CD14-positive monocyte (primary cell): ENCODE results near the gene RAB44. TPM values are rescaled to one million over a fixed set of nuclear protein-coding genes. Genes with fewer than 3 reads are reported as not detected.

Source experiments
- DNase-seq, 3 donors: peaks; one replicate each; pipeline ENCODE4 v3.0.0-alpha.2; 2011 to 2022
- H2AFZ ChIP-seq: 2 replicates; pipeline ENCODE4 v1.6.0; 2012; ENCODE audit warnings: mild to moderate bottlenecking, low read depth, low read length, inconsistent platforms; ENCODE audit not compliant: insufficient read depth, poor library complexity, severe bottlenecking
- H3K27ac ChIP-seq, 2 donors: 1 replicate in 1 of 2; 2 replicates in 1 of 2; pipeline ENCODE4 v1.5.1; 2012 to 2013; ENCODE audit warnings: low read length in 2 of 2, control low read depth in 1 of 2, inconsistent platforms in 1 of 2, low read depth in 1 of 2, mild to moderate bottlenecking in 1 of 2
- H3K27me3 ChIP-seq, 2 donors: one replicate each; pipeline versions ENCODE4 v1.6.0 to v1.6.1; 2011 to 2013; ENCODE audit warnings: low read length in 2 of 2; ENCODE audit not compliant: control insufficient read depth in 2 of 2, insufficient read depth in 2 of 2
- H3K36me3 ChIP-seq, 2 donors: replicated peaks in 1 of 2; 1 replicate in 1 of 2; 2 replicates in 1 of 2; pipeline versions ENCODE4 v1.5.1 to v1.6.1; 2012 to 2013; ENCODE audit warnings: low read length in 2 of 2, control low read depth in 1 of 2, inconsistent platforms in 1 of 2, mild to moderate bottlenecking in 1 of 2; ENCODE audit not compliant: insufficient read depth in 2 of 2, control insufficient read depth in 1 of 2
- H3K4me1 ChIP-seq, 2 donors: 1 replicate in 1 of 2; 2 replicates in 1 of 2; pipeline versions ENCODE4 v1.5.1 to v1.6.1; 2012 to 2013; ENCODE audit warnings: low read length in 2 of 2, control low read depth in 1 of 2, inconsistent platforms in 1 of 2, mild to moderate bottlenecking in 1 of 2, moderate library complexity in 1 of 2; ENCODE audit not compliant: insufficient read depth in 2 of 2, control insufficient read depth in 1 of 2
- H3K4me2 ChIP-seq: replicated peaks from 2 replicates; pipeline ENCODE3; 2012; ENCODE audit warnings: low read length, moderate library complexity, mild to moderate bottlenecking; ENCODE audit not compliant: poor library complexity, severe bottlenecking; ENCODE audit errors: extremely low read depth
- H3K4me3 ChIP-seq, 3 experiments: fragments of 200-600 bp in 1 of 3; sonication (generic) in 1 of 3; replicated peaks in 1 of 3; 1 replicate in 2 of 3; 2 replicates in 1 of 3; pipeline ENCODE4 v1.5.1; 2011 to 2013; ENCODE audit warnings: low read length in 3 of 3, mild to moderate bottlenecking in 3 of 3, control low read depth in 2 of 3, low read depth in 2 of 3, inconsistent platforms in 1 of 3, moderate library complexity in 1 of 3
- H3K79me2 ChIP-seq: 2 replicates; pipeline ENCODE4 v1.6.0; 2012; ENCODE audit warnings: mild to moderate bottlenecking, control low read depth, inconsistent platforms, low read length, moderate library complexity; ENCODE audit not compliant: insufficient read depth
- H3K9ac ChIP-seq: 2 replicates; pipeline ENCODE4 v1.6.0; 2017; ENCODE audit warnings: low read length, mild to moderate bottlenecking; ENCODE audit not compliant: insufficient read depth, poor library complexity, severe bottlenecking
- H3K9me3 ChIP-seq, 2 donors: replicated peaks in 1 of 2; 1 replicate in 1 of 2; 2 replicates in 1 of 2; pipeline versions ENCODE4 v1.5.1 to v1.6.1; 2012 to 2013; ENCODE audit warnings: low read length in 2 of 2, control low read depth in 1 of 2; ENCODE audit not compliant: control insufficient read depth in 1 of 2, insufficient read depth in 1 of 2
- H4K20me1 ChIP-seq: 2 replicates; pipeline ENCODE4 v1.6.0; 2012; ENCODE audit warnings: mild to moderate bottlenecking, low read length, control low read depth, moderate library complexity; ENCODE audit not compliant: insufficient read depth
- H3K27ac Mint-ChIP-seq, 7 donors: one replicate each; pipeline ENCODE4 v1.8.0; 2020; ENCODE audit warnings: mild to moderate bottlenecking in 7 of 7, mixed read lengths in 7 of 7, moderate library complexity in 6 of 7, inconsistent platforms in 2 of 7
- H3K27me3 Mint-ChIP-seq, 3 donors: one replicate each; pipeline ENCODE4 v1.8.0; 2021 to 2022; ENCODE audit warnings: low read depth in 3 of 3, mild to moderate bottlenecking in 3 of 3, mixed read lengths in 3 of 3, moderate library complexity in 3 of 3, inconsistent platforms in 1 of 3
- H3K36me3 Mint-ChIP-seq, 2 donors: one replicate each; pipeline ENCODE4 v1.8.0; 2020; ENCODE audit warnings: mixed read lengths in 2 of 2, inconsistent platforms in 1 of 2, mild to moderate bottlenecking in 1 of 2
- H3K4me1 Mint-ChIP-seq: one replicate; pipeline ENCODE4 v1.8.0; 2020; ENCODE audit warnings: mild to moderate bottlenecking, mixed read lengths
- H3K4me3 Mint-ChIP-seq, 2 donors: one replicate each; pipeline ENCODE4 v1.8.0; 2020; ENCODE audit warnings: mild to moderate bottlenecking in 2 of 2, mixed read lengths in 2 of 2, moderate library complexity in 1 of 2
- H3K9me3 Mint-ChIP-seq, 7 donors: one replicate each; pipeline ENCODE4 v1.8.0; 2020 to 2022; ENCODE audit warnings: mixed read lengths in 7 of 7, mild to moderate bottlenecking in 6 of 7, moderate library complexity in 6 of 7, inconsistent platforms in 2 of 7
- CTCF ChIP-seq: fragments of 200-600 bp; IDR thresholded peaks from one replicate; pipeline ENCODE4 v1.8.0; 2022; ENCODE audit warnings: antibody characterized with exemption, mild to moderate bottlenecking
- WGBS: methylation state at CpG from one replicate; pipeline ENCODE4 v1.1.5; 2013; ENCODE audit warnings: missing lambda C conversion rate; ENCODE audit not compliant: insufficient coverage; 5-methylcytosine and 5-hydroxymethylcytosine counted together
- intact Hi-C, 2 donors: fragments of 100-400 bp; cut with micrococcal nuclease; formaldehyde crosslinking; loops; one replicate each; pipeline versions ENCODE4 v1.15.0 to v1.15.1; 2023
- polyA plus RNA-seq, 3 donors: library from polyadenylated mRNA; depleted of rRNA in 1 of 3; unstranded in 2 of 3; stranded (reverse) in 1 of 3; fragments of 300-500 nt in 2 of 3; fragments of >200 nt in 1 of 3; fragmentation: Illumina TruSeq in 2 of 3; gene quantifications; 1 replicate in 2 of 3; 2 replicates in 1 of 3; pipeline ENCODE4 v1.2.3, GENCODE V29; 2012 to 2021

RAB44 gene
- polyA plus RNA-seq, 3 donors = 1.5 to 18.0 (median 1.9) TPM

GRCh38 chr6:36698196-36698595 is 570 bp downstream of the RAB44 start:
- peaks cover 4% of the 10 kb centered on the region for H4K20me1 ChIP-seq
- peak overlapping the region; percentile 88 to 98 (median 96) for H3K27ac Mint-ChIP-seq

DNA sequence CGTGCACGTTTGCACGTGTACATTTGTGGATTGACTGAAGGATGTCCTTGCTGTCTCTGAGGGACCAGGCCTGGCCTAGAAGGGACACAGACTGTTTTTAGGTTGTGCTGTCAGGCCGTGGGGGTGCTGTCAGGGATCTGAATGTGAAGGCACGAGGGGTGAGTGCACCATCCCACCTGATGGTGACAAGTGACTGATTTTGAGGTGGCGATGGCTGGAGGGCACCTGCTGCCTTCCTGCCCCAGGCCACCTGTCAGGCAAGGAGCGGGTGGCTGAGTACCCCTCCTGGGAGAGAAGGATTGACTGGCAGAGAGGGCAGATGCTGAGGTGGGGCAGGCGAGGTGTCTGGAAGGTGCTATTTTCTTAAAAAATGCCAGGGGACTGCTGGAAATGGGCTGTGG is 1.2 kb downstream of the RAB44 start:
- H3K27ac ChIP-seq = peak overlapping the region; percentile 59 to 85
- Mint-ChIP-seq H3K27ac (peak overlapping the region; percentile 88 to 98 (median 96)), H3K4me1 (peaks cover 70% of the 10 kb centered on the region), H3K36me3 (peaks cover 10 to 18% of the 10 kb centered on the region in 2 donors), H3K27me3 (peaks cover 0 to 1% (median 0%) of the 10 kb centered on the region in 3 donors), H3K4me3 (peak overlapping the region; percentile 82 to 90), H3K9me3 (peaks cover 0 to 7% (median 0%) of the 10 kb centered on the region in 7 donors)
- no peak for TF ChIP-seq CTCF
- peaks cover 72% of the 10 kb centered on the region for H3K79me2 ChIP-seq
- H3K9ac ChIP-seq = peak overlapping the region; percentile 48
- H3K27me3 ChIP-seq = no peaks in the 10 kb centered on the region
- peak overlapping the region in 1 of 3 experiments; percentile 76 for H3K4me3 ChIP-seq
- intact Hi-C loops = no loop called here
- peak overlapping the region; percentile 56 for H2AFZ ChIP-seq
- no peaks in the 10 kb centered on the region for H3K9me3 ChIP-seq
- H3K36me3 ChIP-seq = peaks cover 0 to 10% of the 10 kb centered on the region in 2 donors
- H3K4me1 ChIP-seq = peaks cover 64 to 66% of the 10 kb centered on the region in 2 donors
- peak overlapping the region; percentile 87 for H3K4me2 ChIP-seq
- DNase-seq = peak in 1 of 3 donors; percentile 11
- 77% methylated on average over 8 of the region's 8 CpGs for WGBS
- peaks cover 4% of the 10 kb centered on the region for H4K20me1 ChIP-seq

More at GRCh38 chr6:36698196-36698595, 570 bp downstream of the RAB44 start:
- 42% methylated on average over 5 of the region's 6 CpGs for WGBS
- H3K4me3 Mint-ChIP-seq = peak overlapping the region; percentile 82 to 90
- peaks cover 74% of the 10 kb centered on the region for H3K4me1 Mint-ChIP-seq
- no peak for TF ChIP-seq CTCF
- peaks cover 0 to 7% (median 0%) of the 10 kb centered on the region in 7 donors for H3K9me3 Mint-ChIP-seq
- Histone ChIP-seq H3K9me3 (no peaks in the 10 kb centered on the region), H3K9ac (peak overlapping the region; percentile 48), H3K27me3 (no peaks in the 10 kb centered on the region), H3K36me3 (peaks cover 0 to 4% of the 10 kb centered on the region in 2 donors), H3K79me2 (peaks cover 65% of the 10 kb centered on the region), H2AFZ (peak overlapping the region; percentile 56), H3K27ac (peak overlapping the region; percentile 59 to 85), H3K4me1 (peaks cover 65 to 68% of the 10 kb centered on the region in 2 donors), H3K4me2 (peak overlapping the region; percentile 87), H3K4me3 (peak overlapping the region; percentile 30 to 76 (median 36))
- peak in 1 of 3 donors; percentile 15 for DNase-seq
- intact Hi-C loops = no loop called here
- H3K27me3 Mint-ChIP-seq = no peaks in the 10 kb centered on the region
- peaks cover 5 to 12% of the 10 kb centered on the region in 2 donors for H3K36me3 Mint-ChIP-seq
